Memory B cell (primary cell): ENCODE measurements around the gene SUMO2.
"Not testable (repeated sequence)": the region's sequence is repeated elsewhere in the genome, so short reads cannot be mapped to it uniquely, and the experiment has no call there.

Experiments
- ATAC-seq: fragments of 150-1000 bp; cut with Tn5 transposase; 2 replicates; pipeline ENCODE4 v1.10.0; 2021; ENCODE audit warnings: low read depth, mild to moderate bottlenecking, moderate library complexity
- DNase-seq, 2 donors: peaks; one replicate each; pipeline ENCODE4 v3.0.0; 2022; ENCODE audit warnings: low spot score in 2 of 2
- H3K27ac Mint-ChIP-seq: one replicate; pipeline ENCODE4 v1.8.0; 2022; ENCODE audit warnings: mild to moderate bottlenecking, moderate library complexity, mixed read lengths
- H3K27me3 Mint-ChIP-seq: one replicate; pipeline ENCODE4 v1.8.0; 2022; ENCODE audit warnings: mixed read lengths
- H3K36me3 Mint-ChIP-seq: one replicate; pipeline ENCODE4 v1.8.0; 2022; ENCODE audit warnings: mild to moderate bottlenecking, mixed read lengths
- H3K4me1 Mint-ChIP-seq: one replicate; pipeline ENCODE4 v1.8.0; 2022; ENCODE audit warnings: mixed read lengths
- H3K4me3 Mint-ChIP-seq: one replicate; pipeline ENCODE4 v1.8.0; 2022; ENCODE audit warnings: mild to moderate bottlenecking, moderate library complexity, mixed read lengths
- H3K9me3 Mint-ChIP-seq: one replicate; pipeline ENCODE4 v1.8.0; 2022; ENCODE audit warnings: mixed read lengths

Gene SUMO2

DNA sequence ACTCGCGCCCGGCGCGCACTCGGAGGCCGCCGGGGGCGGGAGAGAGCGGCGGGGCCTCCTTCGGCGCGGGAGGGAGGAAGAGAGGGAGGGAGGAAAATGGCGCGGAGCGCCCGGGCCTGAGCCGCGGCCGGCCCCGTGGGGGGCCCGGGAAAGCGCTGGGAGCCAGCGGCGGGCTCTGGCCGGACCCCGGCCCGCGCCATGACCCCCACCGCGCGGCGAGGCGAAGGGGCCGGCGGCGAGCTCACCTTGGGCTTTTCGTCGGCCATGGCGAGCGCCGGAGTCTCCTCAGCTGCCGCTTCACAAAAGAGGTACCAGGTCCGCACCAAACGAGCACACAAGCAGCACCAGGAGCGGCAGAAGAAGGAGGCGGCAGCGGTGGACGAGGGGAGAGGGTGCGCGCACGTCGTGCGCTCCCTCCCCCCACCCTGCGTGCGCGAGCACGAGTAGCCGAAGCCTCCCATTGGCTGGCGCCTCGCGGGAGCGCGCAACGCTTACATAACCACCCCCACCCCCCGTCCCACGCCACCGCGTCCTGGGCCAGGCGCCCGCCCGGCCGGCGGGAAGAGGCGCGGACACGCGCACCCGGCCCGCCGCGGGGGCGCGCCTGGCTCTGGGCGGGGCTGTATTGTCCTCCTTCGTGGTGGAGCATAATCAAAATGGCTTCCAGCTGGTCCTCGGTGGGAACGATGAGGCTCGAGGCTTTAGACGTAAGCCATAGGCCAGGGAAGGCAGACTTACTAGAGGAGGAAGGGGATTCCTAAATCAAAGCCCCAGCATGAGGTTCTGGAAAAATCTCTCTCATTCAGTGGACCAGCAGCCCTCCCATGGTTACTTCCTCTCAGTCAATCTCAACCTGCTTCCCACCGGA is at the start of gene SUMO2:
Gene SUMO2 (minus strand): TSS at position 391 of the 868 bp plus-strand sequence. CDS start 125 bp downstream, at position 266.
- H3K4me3 Mint-ChIP-seq = peak within 1 kb of the TSS; percentile 83
- ATAC-seq (peak; percentile 80), DNase-seq (peak; percentile 93 to 97)
- H3K36me3 Mint-ChIP-seq = peaks cover 4% of the 10 kb centered on the region
- peaks cover 3% of the 10 kb centered on the region for H3K9me3 Mint-ChIP-seq
- peak within 1 kb of the TSS; percentile 95 for H3K27ac Mint-ChIP-seq
- H3K27me3 Mint-ChIP-seq = no peaks in the 10 kb centered on the region
- peaks cover 18% of the 10 kb centered on the region for H3K4me1 Mint-ChIP-seq

DNA sequence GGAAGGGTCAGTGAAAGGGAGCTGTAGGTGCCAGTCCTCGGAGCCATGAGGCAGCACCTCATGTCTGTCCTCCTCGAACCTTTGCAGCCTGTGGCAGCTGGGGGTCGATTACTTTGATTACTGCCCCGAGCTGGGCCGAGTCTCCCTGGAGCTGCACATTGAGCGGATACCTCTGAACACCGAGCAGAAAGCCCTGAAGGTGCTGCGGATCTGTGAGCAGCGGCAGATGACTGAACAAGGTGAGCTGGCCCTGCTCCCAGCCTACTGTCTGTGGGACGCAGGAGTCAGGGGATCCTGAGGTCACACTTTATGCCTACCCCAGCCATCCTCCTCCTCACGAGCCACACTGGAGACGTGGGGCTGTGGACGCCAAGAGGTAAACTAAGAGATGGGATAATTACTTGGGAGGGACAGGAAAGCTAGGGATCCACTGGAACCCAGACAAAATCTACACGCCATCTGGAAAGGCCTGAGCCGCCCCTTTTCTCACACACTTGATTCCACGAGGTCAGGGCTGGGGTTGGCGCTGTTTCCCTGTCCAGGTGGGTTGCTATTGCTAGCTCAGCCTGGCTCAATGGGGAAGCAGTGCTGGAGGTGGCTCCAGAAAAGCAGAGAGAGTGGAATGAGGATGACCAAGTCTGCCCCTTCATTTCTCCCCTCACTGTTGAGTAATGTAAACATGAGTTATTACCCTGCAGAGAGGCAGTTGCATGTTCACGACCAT is 49.1 kb upstream of the SUMO2 start:
- H3K4me3 Mint-ChIP-seq = no peak overlapping the region
- no peaks in the 10 kb centered on the region for H3K4me1 Mint-ChIP-seq
- peaks cover 26% of the 10 kb centered on the region for H3K36me3 Mint-ChIP-seq
- H3K9me3 Mint-ChIP-seq = no peaks in the 10 kb centered on the region
- no peak for DNase-seq
- no peak for ATAC-seq
- no peaks in the 10 kb centered on the region for H3K27me3 Mint-ChIP-seq
- no peak overlapping the region for H3K27ac Mint-ChIP-seq

DNA sequence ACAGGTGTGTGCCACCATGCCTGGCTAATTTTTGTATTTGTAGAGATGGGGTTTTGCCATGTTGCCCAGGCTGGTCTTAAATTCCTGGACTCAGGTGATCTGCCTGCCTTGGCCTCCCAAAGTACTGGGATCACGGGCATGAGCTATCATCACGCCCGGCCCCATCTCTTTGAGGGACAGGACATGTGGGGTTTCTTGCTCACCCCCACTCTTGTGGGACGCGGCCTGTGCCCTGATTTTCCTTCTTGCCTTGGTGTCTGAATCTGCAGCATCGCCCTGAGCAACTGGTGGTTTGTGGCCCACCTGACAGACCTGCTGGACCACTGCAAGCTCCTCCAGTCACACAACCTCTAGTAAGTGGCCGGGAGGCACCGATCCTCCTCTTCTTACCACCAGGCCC is 48.3 kb upstream of the SUMO2 start:
- H3K27ac Mint-ChIP-seq = peak overlapping the region; percentile 8
- peaks cover 23% of the 10 kb centered on the region for H3K36me3 Mint-ChIP-seq

GRCh38 chr17:75228847-75229246 is 46.1 kb upstream of the SUMO2 start:
- peak overlapping the region; percentile 14 for H3K27ac Mint-ChIP-seq
- H3K36me3 Mint-ChIP-seq = peaks cover 14% of the 10 kb centered on the region
- H3K4me3 Mint-ChIP-seq = no peak overlapping the region
- ATAC-seq = no peak
- no peak for DNase-seq
- H3K4me1 Mint-ChIP-seq = no peaks in the 10 kb centered on the region
- no peaks in the 10 kb centered on the region for H3K9me3 Mint-ChIP-seq
- H3K27me3 Mint-ChIP-seq = no peaks in the 10 kb centered on the region

More for the DNA sequence above, 48.3 kb upstream of the SUMO2 start:
- Mint-ChIP-seq H3K4me1 (no peaks in the 10 kb centered on the region), H3K4me3 (no peak overlapping the region), H3K9me3 (no peaks in the 10 kb centered on the region), H3K27me3 (no peaks in the 10 kb centered on the region)
- ATAC-seq (no peak), DNase-seq (no peak)

- Mint-ChIP-seq H3K9me3 (no peaks in the 10 kb centered on the region), H3K4me3 (no peak overlapping the region), H3K36me3 (peaks cover 14% of the 10 kb centered on the region), H3K4me1 (no peaks in the 10 kb centered on the region), H3K27ac (peak overlapping the region; percentile 14), H3K27me3 (no peaks in the 10 kb centered on the region)
- DNase-seq (no peak), ATAC-seq (no peak)
Measured at GRCh38 chr17:75228305-75228704, 45.5 kb upstream of the SUMO2 start.

DNA sequence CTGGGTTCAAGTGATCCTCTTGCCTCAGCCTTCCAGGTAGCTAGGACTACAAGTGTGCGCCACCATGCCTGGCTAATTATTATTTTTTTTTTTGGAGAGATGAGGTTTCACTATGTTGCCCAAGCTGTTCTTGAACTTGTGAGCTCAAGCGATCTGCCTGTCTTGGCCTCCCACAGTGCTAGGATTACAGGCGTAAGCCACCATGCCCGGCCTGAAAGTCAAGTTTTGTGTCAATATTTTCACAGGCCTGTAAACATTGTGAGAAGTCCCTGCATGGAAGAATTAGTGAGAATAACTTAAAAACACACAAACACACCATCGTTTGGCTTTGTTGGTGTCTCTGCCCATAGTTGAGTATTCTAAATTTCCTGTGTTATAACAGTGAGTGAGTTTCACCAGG is 45.0 kb upstream of the SUMO2 start:
- H3K27ac Mint-ChIP-seq = no peak overlapping the region
- no peaks in the 10 kb centered on the region for H3K27me3 Mint-ChIP-seq
- ATAC-seq (no peak), DNase-seq (no peak)
- H3K9me3 Mint-ChIP-seq = no peaks in the 10 kb centered on the region
- H3K4me3 Mint-ChIP-seq = no peak overlapping the region
- no peaks in the 10 kb centered on the region for H3K4me1 Mint-ChIP-seq
- H3K36me3 Mint-ChIP-seq = peaks cover 12% of the 10 kb centered on the region

DNA sequence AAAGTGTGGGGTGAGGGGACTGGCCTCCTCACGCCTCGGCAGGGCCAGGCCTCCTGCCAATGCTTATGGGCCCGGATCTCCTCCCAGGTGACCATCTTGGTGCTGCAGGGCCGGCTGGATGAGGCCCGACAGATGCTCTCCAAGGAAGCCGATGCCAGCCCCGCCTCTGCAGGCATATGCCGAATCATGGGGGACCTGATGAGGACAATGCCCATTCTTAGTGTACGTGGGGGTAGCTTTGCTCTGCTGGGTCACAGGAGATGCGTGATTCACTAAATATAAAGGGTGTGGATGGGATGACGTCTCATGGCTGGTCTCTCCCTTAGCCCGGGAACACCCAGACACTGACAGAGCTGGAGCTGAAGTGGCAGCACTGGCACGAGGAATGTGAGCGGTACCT is 42.3 kb upstream of the SUMO2 start:
- no peak for DNase-seq
- Mint-ChIP-seq H3K36me3 (peaks cover 11% of the 10 kb centered on the region), H3K27me3 (no peaks in the 10 kb centered on the region), H3K4me3 (no peak overlapping the region), H3K27ac (no peak overlapping the region), H3K4me1 (no peaks in the 10 kb centered on the region), H3K9me3 (no peaks in the 10 kb centered on the region)
- no peak for ATAC-seq

GRCh38 chr17:75219815-75220214 is 37.1 kb upstream of the SUMO2 start:
- Mint-ChIP-seq H3K36me3 (peaks cover 30% of the 10 kb centered on the region), H3K4me1 (peaks cover 2% of the 10 kb centered on the region)

GRCh38 chr17:75218131-75218530 is 35.4 kb upstream of the SUMO2 start:
- Mint-ChIP-seq H3K4me1 (peaks cover 2% of the 10 kb centered on the region), H3K27ac (no peak overlapping the region), H3K36me3 (peaks cover 31% of the 10 kb centered on the region), H3K27me3 (no peaks in the 10 kb centered on the region), H3K4me3 (no peak overlapping the region), H3K9me3 (no peaks in the 10 kb centered on the region)
- DNase-seq (no peak), ATAC-seq (no peak)

More at GRCh38 chr17:75219815-75220214, 37.1 kb upstream of the SUMO2 start:
- no peak overlapping the region for H3K4me3 Mint-ChIP-seq
- DNase-seq (no peak), ATAC-seq (no peak)
- no peaks in the 10 kb centered on the region for H3K27me3 Mint-ChIP-seq
- no peak overlapping the region for H3K27ac Mint-ChIP-seq
- no peaks in the 10 kb centered on the region for H3K9me3 Mint-ChIP-seq

GRCh38 chr17:75209061-75209460 is 26.3 kb upstream of the SUMO2 start:
- Mint-ChIP-seq H3K4me1 (peaks cover 9% of the 10 kb centered on the region), H3K9me3 (no peaks in the 10 kb centered on the region), H3K36me3 (peaks cover 7% of the 10 kb centered on the region), H3K27me3 (no peaks in the 10 kb centered on the region), H3K4me3 (no peak overlapping the region), H3K27ac (no peak overlapping the region)
- no peak for ATAC-seq
- DNase-seq = no peak

GRCh38 chr17:75208161-75208560 is 25.4 kb upstream of the SUMO2 start:
- Mint-ChIP-seq H3K9me3 (no peaks in the 10 kb centered on the region), H3K27ac (no peak overlapping the region), H3K36me3 (peaks cover 6% of the 10 kb centered on the region), H3K27me3 (no peaks in the 10 kb centered on the region), H3K4me1 (peaks cover 9% of the 10 kb centered on the region), H3K4me3 (peak overlapping the region; percentile 34)
- DNase-seq (no peak), ATAC-seq (no peak)

DNA sequence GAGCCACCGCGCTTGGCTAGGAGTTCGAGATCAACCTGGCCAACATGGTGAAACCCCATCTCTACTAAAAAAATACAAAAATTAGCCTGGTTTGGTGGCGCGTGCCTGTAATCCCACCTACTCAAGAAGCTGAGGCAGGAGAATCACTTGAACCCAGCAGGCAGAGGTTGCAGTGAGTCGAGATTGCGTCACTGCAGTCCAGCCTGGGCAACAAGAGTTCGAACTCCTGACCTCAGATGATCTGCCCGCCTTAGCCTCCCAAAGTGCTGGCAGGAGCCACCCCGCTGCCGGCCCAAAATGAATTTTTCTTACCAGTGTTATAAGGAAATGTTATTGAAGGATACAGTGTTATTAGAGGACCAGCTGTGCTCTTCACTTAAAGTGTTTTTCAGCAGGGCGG is 25.0 kb upstream of the SUMO2 start:
- Mint-ChIP-seq H3K9me3 (no peaks in the 10 kb centered on the region), H3K36me3 (peaks cover 6% of the 10 kb centered on the region), H3K4me1 (peaks cover 9% of the 10 kb centered on the region), H3K27ac (no peak overlapping the region), H3K4me3 (peak overlapping the region; percentile 34), H3K27me3 (no peaks in the 10 kb centered on the region)
- DNase-seq (no peak), ATAC-seq (no peak)

- not testable (repeated sequence) for H3K4me1 Mint-ChIP-seq, H3K9me3 Mint-ChIP-seq, DNase-seq, H3K27me3 Mint-ChIP-seq, H3K36me3 Mint-ChIP-seq, ATAC-seq, H3K27ac Mint-ChIP-seq
- peak overlapping the region; percentile 96 for H3K4me3 Mint-ChIP-seq
Measured at GRCh38 chr17:75207050-75207407, 24.3 kb upstream of the SUMO2 start.

GRCh38 chr17:75205793-75206163 is 23.0 kb upstream of the SUMO2 start:
- Mint-ChIP-seq H3K4me1 (peaks cover 10% of the 10 kb centered on the region), H3K9me3 (no peaks in the 10 kb centered on the region), H3K36me3 (peaks cover 3% of the 10 kb centered on the region), H3K4me3 (peak overlapping the region; percentile 96), H3K27me3 (no peaks in the 10 kb centered on the region), H3K27ac (peak overlapping the region; percentile 96)
- ATAC-seq (no peak), DNase-seq (no peak)
